Smooth muscle cell of the brain vasculature (primary cell): ENCODE data around the gene EPHA4.

ENCODE experiments used
- DNase-seq: peaks from one replicate; pipeline ENCODE4 v3.0.0-alpha.2; 2012; ENCODE audit warnings: low read depth, low spot score

Gene EPHA4

DNA sequence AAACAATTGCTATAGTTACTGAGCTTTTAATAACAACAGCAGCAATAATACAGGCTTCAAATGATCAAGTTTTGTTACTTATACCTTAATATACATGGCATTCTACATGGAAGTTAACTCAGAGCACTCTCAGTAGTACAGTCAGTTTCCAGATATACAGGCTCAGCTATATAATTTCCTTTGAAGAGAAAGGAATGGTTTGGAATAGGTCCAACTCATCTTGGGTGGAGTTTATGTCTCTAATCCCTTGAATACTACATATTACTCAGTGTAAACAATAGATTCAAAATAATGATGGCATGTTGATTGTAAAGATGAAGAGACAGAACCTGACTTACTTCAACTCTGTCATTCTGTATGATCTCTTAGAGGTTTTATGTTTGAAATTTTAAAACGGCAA, 174.9 kb downstream of the EPHA4 start:
- no peak for DNase-seq

DNA sequence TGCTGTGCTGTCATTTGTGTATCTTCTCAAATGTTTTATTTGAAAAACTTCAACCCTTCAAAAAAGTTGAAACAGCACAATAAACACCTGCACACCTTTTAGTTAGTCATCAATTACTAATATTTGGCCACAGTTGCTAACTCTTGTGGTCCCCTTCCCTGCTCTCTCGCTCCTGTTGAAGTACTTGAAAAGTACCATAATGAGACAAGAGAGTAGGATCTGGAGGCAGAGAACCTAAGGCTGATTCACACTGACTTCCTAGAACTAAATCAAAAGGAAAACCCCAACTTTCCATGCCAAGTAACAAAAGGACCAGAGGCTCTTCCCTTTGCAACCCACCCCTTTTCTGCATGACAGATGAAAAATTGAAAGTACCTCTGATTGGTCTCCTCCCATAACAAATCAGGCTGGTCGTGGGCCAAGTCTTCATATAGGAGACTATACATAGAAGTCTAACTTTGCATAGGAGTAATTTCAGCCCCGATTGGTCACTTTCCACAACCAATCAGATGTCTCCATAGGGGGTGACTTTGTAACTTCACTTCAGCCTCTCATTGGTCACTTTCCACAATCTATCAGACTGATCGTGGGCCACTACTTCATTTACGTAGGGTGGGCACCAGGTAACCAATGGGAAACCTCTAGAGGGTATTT, 179.7 kb downstream of the EPHA4 start:
- no peak for DNase-seq

DNA sequence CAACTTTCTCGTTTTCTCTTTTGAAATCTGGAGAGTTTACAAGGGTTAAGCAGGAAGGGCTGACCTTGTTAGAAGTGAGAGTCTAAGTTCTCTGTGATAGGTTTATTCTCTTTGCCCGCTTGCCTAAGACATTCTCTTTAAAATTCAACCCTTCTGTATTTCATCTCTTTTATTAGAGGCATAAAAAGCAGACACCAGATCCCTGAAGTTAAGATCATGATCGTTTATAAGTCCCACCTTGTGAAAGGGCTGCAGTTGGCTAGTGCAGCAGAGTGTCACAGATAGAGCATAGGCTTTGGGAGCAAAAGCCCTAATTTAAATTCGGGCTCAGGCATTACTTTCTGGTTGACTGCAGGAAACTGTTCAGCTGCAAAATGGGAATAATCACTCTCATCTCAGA, 181.2 kb downstream of the EPHA4 start:
- no peak for DNase-seq

DNA sequence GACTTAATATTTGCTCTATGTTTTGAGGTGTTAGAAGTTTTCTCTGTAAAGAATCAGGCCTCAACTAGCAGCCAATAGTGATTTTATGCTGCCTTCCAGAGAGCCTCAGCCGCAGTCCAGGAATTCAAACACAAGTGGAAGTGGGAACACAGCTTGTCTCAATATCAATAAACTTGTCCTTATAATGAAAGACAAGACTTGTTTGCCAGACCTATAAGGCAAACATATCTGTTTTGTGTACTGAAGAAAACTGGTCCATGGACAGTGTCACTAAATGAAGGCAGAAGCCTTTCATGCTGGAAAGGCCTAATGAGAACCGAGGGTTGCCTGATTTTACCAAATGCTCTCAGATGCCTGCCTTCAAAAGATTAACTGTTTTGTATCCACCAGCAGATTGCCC, 182.2 kb downstream of the EPHA4 start:
- DNase-seq = no peak

DNA sequence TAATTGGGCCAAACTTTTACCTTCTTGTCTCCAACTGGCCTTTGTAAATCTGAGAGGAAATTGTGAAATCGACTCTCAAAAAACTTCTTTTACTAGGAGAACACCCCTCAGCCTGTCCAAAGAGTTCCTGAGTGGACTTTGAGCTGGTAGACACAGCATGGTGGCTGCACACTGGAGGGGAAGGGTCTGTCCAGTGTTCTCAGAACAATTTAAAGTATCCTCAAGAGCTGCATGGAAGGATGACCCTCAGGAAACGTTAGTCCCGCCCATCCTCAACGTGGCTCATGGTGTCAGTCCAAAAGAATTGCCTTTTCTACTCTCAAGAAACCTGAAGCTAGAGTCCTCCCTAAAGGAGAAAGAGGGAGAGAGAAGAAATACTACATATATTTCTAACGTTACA, 182.7 kb downstream of the EPHA4 start:
- DNase-seq = no peak

DNA sequence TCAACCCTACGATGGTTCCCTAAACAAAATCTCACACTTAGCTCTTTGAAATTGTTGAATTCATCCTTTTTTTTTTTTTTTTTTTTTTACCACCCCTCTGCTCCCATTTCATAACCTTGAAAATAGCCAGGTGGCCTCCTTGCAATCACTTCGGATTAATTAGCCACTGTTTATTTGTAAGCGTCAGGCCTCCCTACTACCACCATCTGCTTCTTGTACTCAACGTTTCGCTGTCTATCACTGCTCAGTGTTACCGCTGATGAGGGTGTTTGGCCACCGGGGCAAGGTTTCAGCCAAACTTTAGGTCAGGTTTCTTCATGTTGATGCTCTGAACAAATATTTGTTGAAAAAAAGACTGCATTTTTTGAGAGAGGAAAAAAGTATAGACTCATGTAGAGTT, 183.2 kb downstream of the EPHA4 start:
- DNase-seq = no peak

DNA sequence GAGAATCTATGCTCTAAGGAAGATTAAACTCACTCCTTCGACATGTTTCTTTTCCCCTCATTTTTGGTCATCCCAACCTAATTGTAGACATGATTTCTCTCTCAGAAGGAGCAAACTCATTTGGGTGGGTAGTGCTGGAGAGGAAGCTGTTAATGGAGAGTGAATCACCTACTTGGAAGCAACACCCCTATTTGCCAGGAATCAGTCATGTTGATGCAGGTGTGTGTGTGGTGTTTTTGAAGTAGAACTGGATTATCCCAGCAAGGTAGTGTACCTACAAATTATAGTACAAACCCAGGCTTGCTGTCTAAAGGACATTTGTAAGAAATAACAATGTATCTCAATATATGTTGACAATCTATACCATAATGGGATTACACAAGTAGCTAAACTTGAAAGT, 186.4 kb downstream of the EPHA4 start:
- no peak for DNase-seq

DNA sequence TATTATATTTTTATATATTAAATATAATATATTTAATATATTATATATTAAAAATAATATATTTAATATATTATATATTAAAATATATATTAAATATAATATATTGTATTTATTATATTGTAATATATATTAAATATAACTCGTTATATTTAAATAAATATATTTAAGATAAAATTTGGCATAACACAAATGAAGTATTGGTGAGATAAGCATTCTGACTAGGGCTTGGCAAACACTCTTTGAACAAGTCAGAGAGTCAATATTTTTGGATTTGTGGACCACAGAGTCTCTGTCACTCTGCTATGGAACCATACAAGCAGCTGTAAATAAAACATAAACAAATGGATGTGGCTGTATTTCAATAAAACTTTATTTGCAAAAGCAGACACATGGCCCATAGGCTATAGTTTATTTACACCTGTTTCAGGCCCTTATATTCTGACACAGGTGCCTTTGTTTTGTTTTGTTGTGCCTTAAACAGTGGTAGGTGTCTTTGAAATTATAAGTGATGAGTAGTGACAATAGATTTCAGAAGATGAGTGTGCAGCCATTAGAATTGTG, 190.1 kb downstream of the EPHA4 start:
- no peak for DNase-seq

DNA sequence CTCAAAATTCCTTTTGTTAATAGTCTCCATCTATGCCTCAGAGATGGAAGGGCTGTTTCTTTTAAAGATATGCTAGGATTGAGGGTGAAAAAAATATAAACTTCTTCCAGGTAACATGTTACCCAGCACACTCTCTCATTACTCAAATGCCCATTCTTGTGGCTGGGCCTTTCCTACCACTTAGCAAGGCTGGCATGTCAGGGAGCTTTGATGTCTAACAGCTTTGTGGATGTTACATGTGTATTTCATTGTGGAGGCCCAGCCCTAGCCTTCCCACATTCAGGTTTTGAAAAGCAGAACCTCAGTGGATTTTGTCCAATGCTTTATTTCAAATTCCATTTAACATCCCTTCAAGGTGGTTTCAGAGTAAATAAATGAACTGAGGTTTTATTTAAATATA, 191.4 kb downstream of the EPHA4 start:
- no peak for DNase-seq

DNA sequence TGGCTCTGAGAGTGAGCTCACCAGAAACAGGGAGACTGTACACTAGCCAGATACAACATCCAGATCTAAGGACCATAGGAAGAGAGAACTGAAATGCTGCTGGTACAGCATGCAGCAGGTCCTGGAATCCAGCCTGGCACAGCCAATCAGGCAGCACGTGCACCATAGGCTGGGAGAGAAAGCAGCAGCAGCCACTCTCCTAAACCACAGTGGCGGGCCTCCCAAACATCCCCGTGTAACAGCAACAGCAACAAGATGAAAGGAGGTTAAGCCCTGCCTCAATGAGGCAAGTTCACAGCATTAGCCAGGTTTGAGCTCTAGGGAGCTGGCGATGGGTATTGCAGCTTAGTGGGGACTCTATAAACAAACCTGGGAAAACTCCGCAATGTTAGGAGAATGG, 192.0 kb downstream of the EPHA4 start:
- no peak for DNase-seq

DNA sequence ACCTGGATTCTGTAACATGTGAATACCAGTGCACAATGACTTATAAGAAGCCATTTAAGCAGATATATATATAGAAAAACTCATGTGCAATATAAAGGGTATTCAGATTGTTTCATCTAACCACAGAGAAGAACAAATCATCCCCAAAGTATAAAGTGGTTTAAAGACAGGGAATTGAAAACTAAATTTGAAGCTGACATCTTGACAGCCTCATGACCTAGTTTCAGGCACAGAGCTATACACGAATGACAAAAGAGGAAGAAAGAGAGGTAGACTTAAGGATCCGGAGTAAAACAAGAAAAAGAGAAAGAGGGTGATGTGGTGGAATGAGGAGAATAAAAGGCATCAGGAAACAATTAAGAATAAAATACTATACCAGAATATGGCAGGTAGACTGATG, 194.5 kb downstream of the EPHA4 start:
- DNase-seq = no peak

DNA sequence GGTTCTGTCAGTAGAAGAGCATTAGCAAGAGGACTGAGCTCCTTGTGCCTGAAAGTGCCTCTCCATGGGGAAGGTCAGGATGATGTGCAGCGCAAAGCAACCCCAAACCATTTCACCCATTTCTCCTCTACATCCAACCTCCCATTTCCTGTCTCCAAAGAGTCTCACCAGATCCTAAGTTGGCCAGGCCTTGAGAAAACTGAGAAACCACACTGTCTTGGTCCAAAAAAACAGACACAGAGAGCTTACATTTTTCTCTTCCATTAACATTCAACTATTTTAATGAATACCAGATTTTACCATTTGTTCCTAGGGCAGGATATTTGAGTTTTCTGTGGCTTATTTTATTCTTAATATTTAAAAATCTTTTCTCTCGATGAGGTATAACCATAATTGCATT, 195.0 kb downstream of the EPHA4 start:
- DNase-seq = no peak

DNA sequence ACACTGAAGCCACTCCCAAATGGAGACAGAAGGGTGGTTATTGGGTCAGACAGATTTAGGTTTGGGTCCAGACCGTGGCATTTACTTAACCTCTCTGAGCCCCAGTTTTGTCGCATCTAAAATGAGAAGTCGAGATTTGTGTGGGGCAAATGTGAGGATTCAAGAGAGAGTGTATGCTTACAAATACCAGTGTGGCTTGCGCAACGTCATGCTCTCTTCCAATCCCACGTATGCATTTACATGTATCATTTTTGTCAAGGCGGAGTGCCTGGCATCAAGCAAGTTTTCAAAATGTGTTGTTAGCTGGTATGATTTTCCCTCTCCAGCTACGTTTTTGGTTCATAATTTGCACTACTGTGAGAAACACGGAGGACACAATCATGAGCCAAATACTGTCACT, 197.9 kb downstream of the EPHA4 start:
- DNase-seq = no peak

DNA sequence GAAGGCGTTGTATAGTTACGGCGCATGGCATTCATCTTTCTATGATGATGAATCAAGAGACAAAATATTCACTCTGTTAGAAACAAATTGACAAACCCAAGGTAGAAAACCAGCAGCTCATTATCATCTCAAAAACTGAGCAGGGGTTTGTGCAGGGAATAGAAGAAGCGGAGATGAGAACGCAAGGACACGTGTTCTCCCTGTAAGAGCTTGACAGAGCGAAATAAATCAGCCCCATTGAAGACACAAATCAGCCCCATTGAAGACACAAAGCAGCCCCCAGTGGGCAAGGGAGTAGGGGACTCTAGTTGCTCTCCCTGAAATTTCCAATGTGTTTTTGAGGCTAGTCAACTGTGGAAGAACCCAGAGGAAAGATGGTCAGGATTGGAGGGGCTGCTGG, 199.2 kb downstream of the EPHA4 start:
- DNase-seq = no peak

DNA sequence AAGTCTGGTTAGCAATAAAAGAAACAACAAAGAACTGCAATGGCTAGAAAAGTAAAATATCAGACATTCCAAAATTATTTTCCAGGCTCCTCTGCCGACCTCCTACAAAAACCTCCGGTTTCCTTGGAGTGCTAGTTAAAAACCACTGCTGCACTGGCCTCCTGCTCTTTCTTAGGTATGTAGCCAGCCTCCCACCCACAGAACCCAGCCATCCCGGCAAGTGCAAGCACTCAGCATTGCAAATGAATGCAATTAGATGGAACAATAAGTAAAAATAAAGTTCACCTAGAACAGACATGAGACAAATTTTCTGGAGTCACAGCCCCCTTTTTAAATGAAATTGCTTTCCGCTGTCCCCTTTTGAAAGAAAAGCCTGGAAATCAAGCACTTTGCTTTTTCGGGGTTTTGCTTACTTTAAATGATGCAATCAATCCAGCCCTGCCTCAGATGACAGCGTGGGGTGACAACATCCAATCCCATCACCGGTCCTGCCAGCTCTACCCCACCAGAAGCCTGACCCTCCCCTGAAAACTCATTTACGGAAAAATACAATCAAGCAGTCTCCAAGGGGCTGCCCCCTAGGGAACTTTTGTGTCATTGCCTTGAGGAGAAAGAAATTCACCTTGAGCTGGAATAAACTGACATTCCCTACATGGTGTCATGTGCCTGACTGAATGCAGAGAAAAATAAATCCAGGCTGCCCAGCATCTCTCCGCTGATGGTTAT, 199.8 kb downstream of the EPHA4 start:
- no peak for DNase-seq

DNA sequence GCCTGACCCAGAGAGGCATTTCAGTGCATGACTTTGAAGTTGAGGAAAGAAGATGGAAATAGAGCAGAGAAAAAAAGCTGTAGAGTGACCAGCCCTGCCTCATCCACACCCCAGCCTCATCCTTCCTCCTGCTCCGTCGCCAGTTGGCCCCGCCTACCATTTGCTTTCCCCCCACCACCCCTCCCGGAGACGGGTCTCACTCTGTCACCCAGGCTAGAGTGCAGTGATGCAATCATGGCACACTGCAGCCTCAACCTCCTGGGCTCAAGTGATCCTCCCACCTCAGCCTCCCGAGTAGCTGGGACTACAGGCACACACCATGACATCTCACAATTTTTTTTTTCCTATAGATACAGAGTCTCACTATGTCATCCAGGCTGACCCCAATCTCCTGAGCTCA, 200.8 kb downstream of the EPHA4 start:
- no peak for DNase-seq

DNA sequence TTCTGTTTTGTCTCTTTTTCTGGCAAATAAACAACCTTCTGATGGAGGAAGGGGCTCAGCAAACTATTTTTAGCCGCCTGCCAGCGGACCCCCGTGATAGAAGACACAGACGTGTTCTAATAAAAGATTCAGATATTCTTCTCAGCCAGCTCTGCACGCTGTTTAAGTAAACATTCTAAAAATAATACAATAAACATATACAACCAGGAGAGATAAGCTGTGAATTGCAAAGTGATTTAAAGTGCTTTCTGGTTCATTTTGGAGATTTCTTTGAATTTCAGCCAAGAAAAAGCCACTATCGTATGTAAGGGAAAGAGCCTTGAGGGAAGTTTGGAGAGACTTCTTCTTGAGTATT, 201.3 kb downstream of the EPHA4 start:
- no peak for DNase-seq

DNA sequence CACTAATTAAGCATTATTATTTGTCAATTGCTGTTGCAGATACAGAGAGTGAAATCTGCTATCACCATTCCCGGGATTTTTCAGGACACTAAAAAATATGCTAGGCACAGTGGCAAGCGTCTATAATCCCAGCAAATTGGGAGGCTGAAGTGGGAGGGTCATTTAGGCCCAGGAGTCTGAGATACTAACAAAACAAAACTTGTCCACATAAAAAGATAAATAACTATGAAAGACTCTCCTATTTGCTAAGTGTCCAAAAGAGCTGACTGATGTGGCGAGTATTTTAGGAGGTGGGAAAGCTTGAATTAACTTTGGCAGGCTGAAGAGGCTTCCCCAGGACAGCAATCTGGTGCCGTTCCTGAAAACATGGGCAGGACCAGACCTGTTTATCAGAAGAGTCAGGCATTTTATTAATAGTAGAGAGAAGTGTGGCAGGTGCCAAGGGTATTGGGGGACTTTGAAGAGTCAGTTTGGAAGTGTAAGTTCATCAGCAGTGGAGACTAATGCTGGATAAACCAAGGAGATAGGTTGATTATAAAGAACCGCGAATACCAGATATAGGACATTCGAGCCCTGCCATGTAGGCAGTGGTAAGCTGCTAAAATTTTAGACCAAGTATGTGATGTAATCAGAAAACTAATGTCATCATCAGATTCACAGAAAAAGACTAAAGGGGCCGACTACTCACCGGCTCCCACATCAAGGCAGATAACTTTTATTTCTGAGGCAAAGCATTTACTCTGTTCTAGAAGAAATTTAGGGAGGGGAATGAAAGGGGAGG, 201.8 kb downstream of the EPHA4 start:
- DNase-seq = no peak
